HEK293 (cell line): Measurements from ENCODE around the gene USP2.

ENCODE experiments used
- CTCF ChIA-PET: fragments of 350-600 bp; formaldehyde crosslinking; extraction: SDS; loops from one replicate; lab custom pipeline; 2021; ENCODE audit warnings: antibody characterized with exemption; lab: Yijun Ruan, JAX
- POLR2A ChIA-PET: fragments of 300-600 bp; formaldehyde crosslinking; extraction: SDS; loops from one replicate; lab custom pipeline; 2020; ENCODE audit warnings: antibody characterized with exemption, inconsistent platforms; lab: Yijun Ruan, JAX
- H3K27ac ChIP-seq: fragments of 200-500 bp; sonication (Bioruptor generic); 2 replicates; pipeline ENCODE4 v1.5.1; 2014; ENCODE audit warnings: low read depth, low read length, control low read depth, inconsistent platforms; ENCODE audit errors: extremely low read depth
- H3K36me3 ChIP-seq, 2 experiments: fragments of 200-500 bp in 1 of 2; sonication (Bioruptor generic) in 1 of 2; 1 replicate in 1 of 2; 2 replicates in 1 of 2; pipeline ENCODE4 v1.5.1; 2014 to 2017; ENCODE audit warnings: inconsistent platforms in 2 of 2, low read length in 2 of 2; ENCODE audit not compliant: control insufficient read depth in 2 of 2, insufficient read depth in 1 of 2
- H3K4me1 ChIP-seq: fragments of 200-500 bp; sonication (Bioruptor generic); 2 replicates; pipeline ENCODE4 v1.5.1; 2014; ENCODE audit warnings: mild to moderate bottlenecking, low read length, inconsistent platforms; ENCODE audit not compliant: control insufficient read depth, insufficient read depth
- H3K4me3 ChIP-seq: 2 replicates; pipeline ENCODE4 v1.5.1; 2011; ENCODE audit warnings: low read depth, mild to moderate bottlenecking, control low read depth, low read length, moderate library complexity
- H3K9me3 ChIP-seq: fragments of 200-500 bp; sonication (Bioruptor generic); 2 replicates; pipeline ENCODE4 v1.5.1; 2014; ENCODE audit warnings: low read depth, low read length, inconsistent platforms; ENCODE audit not compliant: control insufficient read depth, insufficient read depth
- GLIS1 ChIP-seq: fragments of 450-650 bp; formaldehyde crosslinking; IDR thresholded peaks from 2 replicates; pipeline ENCODE4 v1.5.1; 2016; ENCODE audit warnings: missing biosample characterization, missing genetic modification characterization
- HOXC10 ChIP-seq: sonication (generic); formaldehyde crosslinking; IDR thresholded peaks from 2 replicates; pipeline ENCODE4 v1.8.1; 2023; ENCODE audit warnings: mild to moderate bottlenecking, missing genetic modification reagents
- HOXD13 ChIP-seq: sonication (generic); formaldehyde crosslinking; IDR thresholded peaks from 2 replicates; pipeline ENCODE4 v1.8.0; 2022; ENCODE audit warnings: missing genetic modification reagents, borderline replicate concordance
- IKZF3 ChIP-seq: fragments of 450-650 bp; IDR thresholded peaks from 2 replicates; pipeline ENCODE4 v1.5.0; 2018; ENCODE audit warnings: missing biosample characterization, mild to moderate bottlenecking, missing genetic modification characterization, moderate library complexity
- TCF7L2 ChIP-seq: IDR thresholded peaks from 2 replicates; pipeline ENCODE4 v1.6.1; 2011; ENCODE audit warnings: low read depth, mild to moderate bottlenecking, inconsistent platforms, low read length, moderate library complexity, borderline replicate concordance
- YY1 ChIP-seq: fragments of 450-650 bp; formaldehyde crosslinking; IDR thresholded peaks from 2 replicates; pipeline ENCODE4 v1.5.1; 2018; ENCODE audit warnings: missing biosample characterization, missing genetic modification characterization
- ZBTB17 ChIP-seq: fragments of 450-650 bp; formaldehyde crosslinking; IDR thresholded peaks from 2 replicates; pipeline ENCODE4 v1.5.1; 2016; ENCODE audit warnings: missing biosample characterization, missing genetic modification characterization
- ZBTB20 ChIP-seq: fragments of 450-650 bp; formaldehyde crosslinking; IDR thresholded peaks from 2 replicates; pipeline ENCODE4 v1.5.1; 2016; ENCODE audit warnings: missing biosample characterization, missing genetic modification characterization
- ZBTB7A ChIP-seq: fragments of 450-650 bp; formaldehyde crosslinking; IDR thresholded peaks from 2 replicates; pipeline ENCODE4 v1.5.1; 2016; ENCODE audit warnings: low read depth, missing biosample characterization, missing genetic modification characterization
- ZBTB8A ChIP-seq: fragments of 450-650 bp; formaldehyde crosslinking; IDR thresholded peaks from 2 replicates; pipeline ENCODE4 v1.5.1; 2016; ENCODE audit warnings: missing biosample characterization, missing genetic modification characterization
- ZNF10 ChIP-seq: fragments of 450-650 bp; formaldehyde crosslinking; IDR thresholded peaks from 2 replicates; pipeline ENCODE4 v1.5.1; 2017; ENCODE audit warnings: missing biosample characterization, missing genetic modification characterization
- ZNF175 ChIP-seq: fragments of 450-650 bp; formaldehyde crosslinking; IDR thresholded peaks from 2 replicates; pipeline ENCODE4 v1.5.1; 2016; ENCODE audit warnings: missing biosample characterization, missing genetic modification characterization
- ZNF335 ChIP-seq: fragments of 450-650 bp; formaldehyde crosslinking; conservative IDR thresholded peaks from 2 replicates; pipeline ENCODE4 v1.5.1; 2016; ENCODE audit warnings: missing biosample characterization, missing genetic modification characterization
- ZNF341 ChIP-seq: fragments of 450-650 bp; formaldehyde crosslinking; IDR thresholded peaks from 2 replicates; pipeline ENCODE4; 2016; ENCODE audit warnings: low read depth, missing biosample characterization, missing genetic modification characterization
- ZNF366 ChIP-seq: fragments of 450-650 bp; formaldehyde crosslinking; conservative IDR thresholded peaks from 2 replicates; pipeline ENCODE4 v1.5.1; 2016; ENCODE audit warnings: missing biosample characterization, missing genetic modification characterization
- ZNF654 ChIP-seq: fragments of 450-650 bp; formaldehyde crosslinking; IDR thresholded peaks from 2 replicates; pipeline ENCODE4 v1.5.1; 2016; ENCODE audit warnings: low read depth, missing biosample characterization, missing genetic modification characterization
- ZNF660 ChIP-seq: fragments of 450-650 bp; IDR thresholded peaks from 2 replicates; pipeline ENCODE4 v1.5.1; 2018; ENCODE audit warnings: missing biosample characterization, mild to moderate bottlenecking, missing genetic modification characterization
- ZNF76 ChIP-seq: fragments of 450-650 bp; formaldehyde crosslinking; IDR thresholded peaks from 2 replicates; pipeline ENCODE4; 2016; ENCODE audit warnings: low read depth, missing biosample characterization, missing genetic modification characterization, borderline replicate concordance
- ZSCAN30 ChIP-seq: fragments of 450-650 bp; IDR thresholded peaks from 2 replicates; pipeline ENCODE4 v1.5.1; 2018; ENCODE audit warnings: missing biosample characterization, mild to moderate bottlenecking, missing genetic modification characterization, moderate library complexity
- TF ChIP-seq, protein P1 (sequence below): fragments of 450-650 bp; formaldehyde crosslinking; IDR thresholded peaks from 2 replicates; pipeline ENCODE4 v1.5.1; 2016; ENCODE audit warnings: missing biosample characterization, missing genetic modification characterization
- TF ChIP-seq, protein P2 (sequence below): fragments of 450-650 bp; formaldehyde crosslinking; IDR thresholded peaks from 2 replicates; pipeline ENCODE4 v1.5.1; 2016; ENCODE audit warnings: missing biosample characterization, missing genetic modification characterization
- TF ChIP-seq, protein P3 (sequence below): fragments of 450-650 bp; formaldehyde crosslinking; IDR thresholded peaks from 2 replicates; pipeline ENCODE4 v1.5.1; 2016; ENCODE audit warnings: missing biosample characterization, missing genetic modification characterization
- TF ChIP-seq, protein P4 (sequence below): fragments of 450-650 bp; formaldehyde crosslinking; IDR thresholded peaks from 2 replicates; pipeline ENCODE4 v1.5.1; 2017; ENCODE audit warnings: missing biosample characterization, missing genetic modification characterization
- TF ChIP-seq, protein P5 (sequence below): fragments of 450-650 bp; IDR thresholded peaks from 2 replicates; pipeline ENCODE4 v1.5.1; 2018; ENCODE audit warnings: missing biosample characterization, missing genetic modification characterization
- TF ChIP-seq, protein P6 (sequence below): fragments of 450-650 bp; formaldehyde crosslinking; IDR thresholded peaks from 2 replicates; pipeline ENCODE4 v1.5.1; 2016; ENCODE audit warnings: missing biosample characterization, missing genetic modification characterization

USP2 gene

DNA sequence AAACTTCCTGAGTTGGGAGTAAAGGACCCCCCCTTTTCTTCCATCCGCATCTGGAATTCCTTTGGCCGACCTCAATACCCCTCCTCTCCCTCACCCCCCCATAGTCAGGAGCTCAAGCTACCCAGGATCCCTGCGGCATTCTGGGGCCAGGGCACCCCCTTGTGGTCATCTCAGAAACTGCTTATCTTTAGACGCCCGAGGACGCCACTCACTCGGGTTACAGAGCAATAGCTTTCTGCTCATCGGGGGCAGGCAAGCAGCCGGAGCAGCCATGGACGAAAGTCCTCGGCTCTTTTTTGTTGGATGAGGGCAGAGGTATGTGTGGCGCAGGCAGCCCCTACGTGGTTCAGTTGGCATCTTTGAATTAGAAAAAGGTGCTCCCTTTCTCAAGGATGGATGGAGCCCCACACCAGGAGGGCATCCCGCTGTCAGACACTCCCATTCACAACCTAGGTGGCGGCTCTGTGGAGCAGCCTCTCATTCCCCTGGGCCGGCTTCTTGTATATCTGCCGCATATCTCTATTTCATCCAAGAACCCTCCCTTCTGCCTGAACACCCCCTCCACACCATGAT lies 43.1 kb downstream of the USP2 start:
- peak overlapping the region; percentile 18; the same call in 1 of the 2 replicates for H3K27ac ChIP-seq
- no peaks in the 10 kb centered on the region; the same call in 1 of the 2 replicates for H3K4me1 ChIP-seq
- H3K9me3 ChIP-seq: no peaks in the 10 kb centered on the region
- peaks cover 0 to 19% of the 10 kb centered on the region in 2 experiments; a peak in 1 of 3 replicates for H3K36me3 ChIP-seq
- CTCF ChIA-PET: interaction anchor here (0.5 to 7.2 kb wide), 42 partner anchors 9 to 376 kb away, joined by 3 to 160 read pairs (median 4); partner anchors contain the start of genes CBL, HINFP, HMBS and MCAM
- H3K4me3 ChIP-seq: no peak overlapping the region
- POLR2A ChIA-PET: interaction anchor here (0.6 to 3.2 kb wide), 23 partner anchors 10 to 455 kb away, joined by 3 to 39 read pairs (median 6); partner anchors contain the start of genes CBL, CXCR5, HINFP and MCAM
- peak; percentile 77 for TF ChIP-seq ZNF341 (tag by site-specific recombination)
- TF ChIP-seq, protein P1, sequence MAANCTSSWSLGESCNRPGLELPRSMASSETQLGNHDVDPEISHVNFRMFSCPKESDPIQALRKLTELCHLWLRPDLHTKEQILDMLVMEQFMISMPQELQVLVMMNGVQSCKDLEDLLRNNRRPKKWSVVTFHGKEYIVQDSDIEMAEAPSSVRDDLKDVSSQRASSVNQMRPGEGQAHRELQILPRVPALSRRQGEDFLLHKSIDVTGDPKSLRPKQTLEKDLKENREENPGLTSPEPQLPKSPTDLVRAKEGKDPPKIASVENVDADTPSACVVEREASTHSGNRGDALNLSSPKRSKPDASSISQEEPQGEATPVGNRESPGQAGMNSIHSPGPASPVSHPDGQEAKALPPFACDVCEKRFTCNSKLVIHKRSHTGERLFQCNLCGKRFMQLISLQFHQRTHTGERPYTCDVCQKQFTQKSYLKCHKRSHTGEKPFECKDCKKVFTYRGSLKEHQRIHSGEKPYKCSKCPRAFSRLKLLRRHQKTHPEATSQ (tag by site-specific recombination): no peak
- TF ChIP-seq, protein P2, sequence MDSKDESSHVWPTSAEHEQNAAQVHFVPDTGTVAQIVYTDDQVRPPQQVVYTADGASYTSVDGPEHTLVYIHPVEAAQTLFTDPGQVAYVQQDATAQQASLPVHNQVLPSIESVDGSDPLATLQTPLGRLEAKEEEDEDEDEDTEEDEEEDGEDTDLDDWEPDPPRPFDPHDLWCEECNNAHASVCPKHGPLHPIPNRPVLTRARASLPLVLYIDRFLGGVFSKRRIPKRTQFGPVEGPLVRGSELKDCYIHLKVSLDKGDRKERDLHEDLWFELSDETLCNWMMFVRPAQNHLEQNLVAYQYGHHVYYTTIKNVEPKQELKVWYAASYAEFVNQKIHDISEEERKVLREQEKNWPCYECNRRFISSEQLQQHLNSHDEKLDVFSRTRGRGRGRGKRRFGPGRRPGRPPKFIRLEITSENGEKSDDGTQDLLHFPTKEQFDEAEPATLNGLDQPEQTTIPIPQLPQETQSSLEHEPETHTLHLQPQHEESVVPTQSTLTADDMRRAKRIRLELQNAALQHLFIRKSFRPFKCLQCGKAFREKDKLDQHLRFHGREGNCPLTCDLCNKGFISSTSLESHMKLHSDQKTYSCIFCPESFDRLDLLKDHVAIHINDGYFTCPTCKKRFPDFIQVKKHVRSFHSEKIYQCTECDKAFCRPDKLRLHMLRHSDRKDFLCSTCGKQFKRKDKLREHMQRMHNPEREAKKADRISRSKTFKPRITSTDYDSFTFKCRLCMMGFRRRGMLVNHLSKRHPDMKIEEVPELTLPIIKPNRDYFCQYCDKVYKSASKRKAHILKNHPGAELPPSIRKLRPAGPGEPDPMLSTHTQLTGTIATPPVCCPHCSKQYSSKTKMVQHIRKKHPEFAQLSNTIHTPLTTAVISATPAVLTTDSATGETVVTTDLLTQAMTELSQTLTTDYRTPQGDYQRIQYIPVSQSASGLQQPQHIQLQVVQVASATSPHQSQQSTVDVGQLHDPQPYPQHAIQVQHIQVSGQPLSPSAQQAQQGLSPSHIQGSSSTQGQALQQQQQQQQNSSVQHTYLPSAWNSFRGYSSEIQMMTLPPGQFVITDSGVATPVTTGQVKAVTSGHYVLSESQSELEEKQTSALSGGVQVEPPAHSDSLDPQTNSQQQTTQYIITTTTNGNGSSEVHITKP: peak; percentile 21
- TF ChIP-seq ZNF660 (tag by site-specific recombination): 0 out of 2 replicates have a peak, but pooled peaks have one; percentile 22
- TF ChIP-seq HOXC10 (CRISPR knock-in tag): no peak
- TF ChIP-seq ZNF175 (tag by site-specific recombination): no peak
- TF ChIP-seq ZBTB17 (tag by site-specific recombination): peak; percentile 50
- TF ChIP-seq ZSCAN30 (tag by site-specific recombination): 0 out of 2 replicates have a peak, but pooled peaks have one; percentile 21
- TF ChIP-seq ZBTB7A: no peak
- no peak for TF ChIP-seq ZNF10
- TF ChIP-seq ZNF654 (tag by site-specific recombination): peak; percentile 46
- TF ChIP-seq, protein P3, sequence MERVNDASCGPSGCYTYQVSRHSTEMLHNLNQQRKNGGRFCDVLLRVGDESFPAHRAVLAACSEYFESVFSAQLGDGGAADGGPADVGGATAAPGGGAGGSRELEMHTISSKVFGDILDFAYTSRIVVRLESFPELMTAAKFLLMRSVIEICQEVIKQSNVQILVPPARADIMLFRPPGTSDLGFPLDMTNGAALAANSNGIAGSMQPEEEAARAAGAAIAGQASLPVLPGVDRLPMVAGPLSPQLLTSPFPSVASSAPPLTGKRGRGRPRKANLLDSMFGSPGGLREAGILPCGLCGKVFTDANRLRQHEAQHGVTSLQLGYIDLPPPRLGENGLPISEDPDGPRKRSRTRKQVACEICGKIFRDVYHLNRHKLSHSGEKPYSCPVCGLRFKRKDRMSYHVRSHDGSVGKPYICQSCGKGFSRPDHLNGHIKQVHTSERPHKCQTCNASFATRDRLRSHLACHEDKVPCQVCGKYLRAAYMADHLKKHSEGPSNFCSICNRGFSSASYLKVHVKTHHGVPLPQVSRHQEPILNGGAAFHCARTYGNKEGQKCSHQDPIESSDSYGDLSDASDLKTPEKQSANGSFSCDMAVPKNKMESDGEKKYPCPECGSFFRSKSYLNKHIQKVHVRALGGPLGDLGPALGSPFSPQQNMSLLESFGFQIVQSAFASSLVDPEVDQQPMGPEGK: peak; percentile 53
- no peak for TF ChIP-seq YY1 (tag by site-specific recombination)
- peak; percentile 54 for TF ChIP-seq IKZF3 (tag by site-specific recombination)
- 0 out of 2 replicates have a peak, but pooled peaks have one; percentile 9 for TF ChIP-seq GLIS1
- TF ChIP-seq, protein P4, sequence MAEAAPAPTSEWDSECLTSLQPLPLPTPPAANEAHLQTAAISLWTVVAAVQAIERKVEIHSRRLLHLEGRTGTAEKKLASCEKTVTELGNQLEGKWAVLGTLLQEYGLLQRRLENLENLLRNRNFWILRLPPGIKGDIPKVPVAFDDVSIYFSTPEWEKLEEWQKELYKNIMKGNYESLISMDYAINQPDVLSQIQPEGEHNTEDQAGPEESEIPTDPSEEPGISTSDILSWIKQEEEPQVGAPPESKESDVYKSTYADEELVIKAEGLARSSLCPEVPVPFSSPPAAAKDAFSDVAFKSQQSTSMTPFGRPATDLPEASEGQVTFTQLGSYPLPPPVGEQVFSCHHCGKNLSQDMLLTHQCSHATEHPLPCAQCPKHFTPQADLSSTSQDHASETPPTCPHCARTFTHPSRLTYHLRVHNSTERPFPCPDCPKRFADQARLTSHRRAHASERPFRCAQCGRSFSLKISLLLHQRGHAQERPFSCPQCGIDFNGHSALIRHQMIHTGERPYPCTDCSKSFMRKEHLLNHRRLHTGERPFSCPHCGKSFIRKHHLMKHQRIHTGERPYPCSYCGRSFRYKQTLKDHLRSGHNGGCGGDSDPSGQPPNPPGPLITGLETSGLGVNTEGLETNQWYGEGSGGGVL (tag by site-specific recombination): peak; percentile 43
- TF ChIP-seq ZNF366: no peak
- TF ChIP-seq, protein P5, sequence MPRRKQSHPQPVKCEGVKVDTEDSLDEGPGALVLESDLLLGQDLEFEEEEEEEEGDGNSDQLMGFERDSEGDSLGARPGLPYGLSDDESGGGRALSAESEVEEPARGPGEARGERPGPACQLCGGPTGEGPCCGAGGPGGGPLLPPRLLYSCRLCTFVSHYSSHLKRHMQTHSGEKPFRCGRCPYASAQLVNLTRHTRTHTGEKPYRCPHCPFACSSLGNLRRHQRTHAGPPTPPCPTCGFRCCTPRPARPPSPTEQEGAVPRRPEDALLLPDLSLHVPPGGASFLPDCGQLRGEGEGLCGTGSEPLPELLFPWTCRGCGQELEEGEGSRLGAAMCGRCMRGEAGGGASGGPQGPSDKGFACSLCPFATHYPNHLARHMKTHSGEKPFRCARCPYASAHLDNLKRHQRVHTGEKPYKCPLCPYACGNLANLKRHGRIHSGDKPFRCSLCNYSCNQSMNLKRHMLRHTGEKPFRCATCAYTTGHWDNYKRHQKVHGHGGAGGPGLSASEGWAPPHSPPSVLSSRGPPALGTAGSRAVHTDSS (tag by site-specific recombination): peak; percentile 67
- no peak for TF ChIP-seq HOXD13 (CRISPR knock-in tag)
- TF ChIP-seq ZNF76 (tag by site-specific recombination): peak; percentile 74
- peak; percentile 76 for TF ChIP-seq ZNF335 (tag by site-specific recombination)
- TF ChIP-seq ZBTB8A: 0 out of 2 replicates have a peak, but pooled peaks have one; percentile 11
- TF ChIP-seq, protein P6, sequence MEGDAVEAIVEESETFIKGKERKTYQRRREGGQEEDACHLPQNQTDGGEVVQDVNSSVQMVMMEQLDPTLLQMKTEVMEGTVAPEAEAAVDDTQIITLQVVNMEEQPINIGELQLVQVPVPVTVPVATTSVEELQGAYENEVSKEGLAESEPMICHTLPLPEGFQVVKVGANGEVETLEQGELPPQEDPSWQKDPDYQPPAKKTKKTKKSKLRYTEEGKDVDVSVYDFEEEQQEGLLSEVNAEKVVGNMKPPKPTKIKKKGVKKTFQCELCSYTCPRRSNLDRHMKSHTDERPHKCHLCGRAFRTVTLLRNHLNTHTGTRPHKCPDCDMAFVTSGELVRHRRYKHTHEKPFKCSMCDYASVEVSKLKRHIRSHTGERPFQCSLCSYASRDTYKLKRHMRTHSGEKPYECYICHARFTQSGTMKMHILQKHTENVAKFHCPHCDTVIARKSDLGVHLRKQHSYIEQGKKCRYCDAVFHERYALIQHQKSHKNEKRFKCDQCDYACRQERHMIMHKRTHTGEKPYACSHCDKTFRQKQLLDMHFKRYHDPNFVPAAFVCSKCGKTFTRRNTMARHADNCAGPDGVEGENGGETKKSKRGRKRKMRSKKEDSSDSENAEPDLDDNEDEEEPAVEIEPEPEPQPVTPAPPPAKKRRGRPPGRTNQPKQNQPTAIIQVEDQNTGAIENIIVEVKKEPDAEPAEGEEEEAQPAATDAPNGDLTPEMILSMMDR (tag by site-specific recombination): peak; percentile 59; the same call in 1 of the 2 replicates
- no peak for TF ChIP-seq ZBTB20 (tag by site-specific recombination)
- no peak for TF ChIP-seq TCF7L2
